ENCODE results near the gene HHAT. TPM values are rescaled to one million over a fixed set of nuclear protein-coding genes. Genes with fewer than 3 reads are reported as not detected.
A peak's percentile ranks its signal among the peaks of the same experiment; 100 is the strongest.

The HHAT gene
- total RNA-seq, 1 donor from 2014 or later = 1.2 TPM

GRCh38 chr1:210438928-210439841 is 110.5 kb downstream of the HHAT start:
- DNase-seq (ENCODE audit: low read depth in 2 of 2) = peak in 1 of 2 donors; percentile 41

GRCh38 chr1:210440081-210440480 is 111.4 kb downstream of the HHAT start:
- no peak for DNase-seq (ENCODE audit: low read depth in 2 of 2)

GRCh38 chr1:210441028-210441427 is 112.3 kb downstream of the HHAT start:
- no peak for DNase-seq (ENCODE audit: low read depth in 2 of 2)

- no peak for DNase-seq (ENCODE audit: low read depth in 2 of 2)
Measured at GRCh38 chr1:210445485-210445884, 116.8 kb downstream of the HHAT start.

GRCh38 chr1:210445931-210446330 is 117.2 kb downstream of the HHAT start:
- no peak for DNase-seq (ENCODE audit: low read depth in 2 of 2)

- peak in 1 of 2 donors; percentile 6 for DNase-seq (ENCODE audit: low read depth in 2 of 2)
Measured at GRCh38 chr1:210446479-210446878, 117.8 kb downstream of the HHAT start.

- no peak for DNase-seq (ENCODE audit: low read depth in 2 of 2)
Measured at GRCh38 chr1:210447456-210448057, 118.9 kb downstream of the HHAT start.

- DNase-seq (ENCODE audit: low read depth in 2 of 2) = peak; percentile 60 to 62
Measured at GRCh38 chr1:210448297-210448892, 119.7 kb downstream of the HHAT start.

GRCh38 chr1:210455840-210456603 is 127.3 kb downstream of the HHAT start:
- DNase-seq (ENCODE audit: low read depth in 2 of 2) = no peak

GRCh38 chr1:210456731-210457255 is 128.1 kb downstream of the HHAT start:
- DNase-seq (ENCODE audit: low read depth in 2 of 2) = no peak

GRCh38 chr1:210457568-210457967 is 128.9 kb downstream of the HHAT start:
- no peak for DNase-seq (ENCODE audit: low read depth in 2 of 2)

GRCh38 chr1:210464519-210465039 is 135.9 kb downstream of the HHAT start:
- no peak for DNase-seq (ENCODE audit: low read depth in 2 of 2)

GRCh38 chr1:210465150-210465549 is 136.4 kb downstream of the HHAT start:
- no peak for DNase-seq (ENCODE audit: low read depth in 2 of 2)

- DNase-seq (ENCODE audit: low read depth in 2 of 2) = no peak
Measured at GRCh38 chr1:210467440-210468043, 138.8 kb downstream of the HHAT start.

GRCh38 chr1:210469441-210469840 is 140.7 kb downstream of the HHAT start:
- DNase-seq (ENCODE audit: low read depth in 2 of 2) = no peak

- DNase-seq (ENCODE audit: low read depth in 2 of 2) = no peak
Measured at GRCh38 chr1:210475321-210475720, 146.6 kb downstream of the HHAT start.

- no peak for DNase-seq (ENCODE audit: low read depth in 2 of 2)
Measured at GRCh38 chr1:210475806-210476205, 147.1 kb downstream of the HHAT start.

GRCh38 chr1:210476730-210477129 is 148.0 kb downstream of the HHAT start:
- no peak for DNase-seq (ENCODE audit: low read depth in 2 of 2)

GRCh38 chr1:210477328-210477924 is 148.7 kb downstream of the HHAT start:
- DNase-seq (ENCODE audit: low read depth in 2 of 2) = no peak

GRCh38 chr1:210478820-210479219 is 150.1 kb downstream of the HHAT start:
- DNase-seq (ENCODE audit: low read depth in 2 of 2) = no peak
